Transverse colon (tissue), 4 donors: ENCODE measurements around the gene SUSD3. TPM values are rescaled to one million over a fixed set of nuclear protein-coding genes. Genes with fewer than 3 reads are reported as not detected.

Experiments
- DNase-seq: peaks from one replicate; pipeline ENCODE4 v3.0.0-alpha.2; 2019
- H3K27ac ChIP-seq, 4 donors: fragments of 200-600 bp; sonication (generic); 2 replicates each; pipeline ENCODE4 v1.5.1; 2016 to 2018; ENCODE audit warnings: inconsistent platforms in 4 of 4
- H3K27me3 ChIP-seq: fragments of 200-600 bp; sonication (generic); 2 replicates; pipeline ENCODE4 v1.5.1; 2017; ENCODE audit warnings: inconsistent platforms
- H3K36me3 ChIP-seq, 4 donors: fragments of 200-600 bp; sonication (generic); 2 replicates each; pipeline ENCODE4 v1.5.1; 2017 to 2019; ENCODE audit warnings: inconsistent platforms in 4 of 4
- H3K4me1 ChIP-seq, 4 donors: fragments of 200-600 bp; sonication (generic); 2 replicates each; pipeline ENCODE4 v1.5.1; 2017 to 2020; ENCODE audit warnings: inconsistent platforms in 4 of 4
- H3K4me3 ChIP-seq, 4 donors: fragments of 200-600 bp; sonication (generic); 1 replicate in 1 of 4; 2 replicates in 3 of 4; pipeline versions ENCODE4 v1.5.1 to v1.6.1; 2017 to 2019; ENCODE audit warnings: inconsistent platforms in 4 of 4
- H3K9me3 ChIP-seq, 2 donors: fragments of 200-600 bp; sonication (generic); 2 replicates each; pipeline ENCODE4 v1.5.1; 2017 to 2019; ENCODE audit warnings: inconsistent platforms in 2 of 2
- CTCF ChIP-seq, 5 experiments: fragments of 200-600 bp in 3 of 5; fragments of 450-650 bp in 2 of 5; sonication (generic) in 3 of 5; IDR thresholded peaks; 1 replicate in 2 of 5; 2 replicates in 3 of 5; pipeline ENCODE4 v1.5.1; 2016 to 2017; ENCODE audit warnings: antibody characterized with exemption in 5 of 5, inconsistent platforms in 3 of 5, mild to moderate bottlenecking in 2 of 5, moderate library complexity in 1 of 5
- EP300 ChIP-seq: sonication (generic); formaldehyde crosslinking; IDR thresholded peaks from one replicate; pipeline ENCODE4 v1.6.1; 2017; ENCODE audit warnings: antibody characterized with exemption, low read depth
- POLR2A ChIP-seq: fragments of 450-650 bp; IDR thresholded peaks from one replicate; pipeline ENCODE4 v1.6.1; 2016; ENCODE audit warnings: antibody characterized with exemption, mild to moderate bottlenecking, moderate library complexity
- POLR2AphosphoS5 ChIP-seq, 3 donors: sonication (generic); formaldehyde crosslinking; IDR thresholded peaks; one replicate each; pipeline ENCODE4 v1.6.1; 2016; ENCODE audit warnings: antibody characterized with exemption in 3 of 3
- WGBS, 2 donors: methylation state at CpG; one replicate each; pipeline ENCODE4 v1.1.5; 2018; ENCODE audit warnings: low coverage in 1 of 2; 5-methylcytosine and 5-hydroxymethylcytosine counted together
- in situ Hi-C, 4 donors: fragments of 200-750 bp; cut with MboI; loops; one replicate each; pipeline versions ENCODE4 v1.15.0 to v1.15.1; 2017; ENCODE audit warnings: low sequenced_read_pairs in 3 of 4, low pct_ligation_motif_present in 1 of 4, low pct_unique_long_range_greater_than_20kb in 1 of 4
- intact Hi-C: fragments of 100-400 bp; cut with DNase I; formaldehyde crosslinking; loops from one replicate; pipeline ENCODE4 v1.15.1; 2023; ENCODE audit warnings: low total_unique reads
- total RNA-seq, 4 donors: library from RNA; depleted of rRNA; stranded (reverse); fragments of >200 nt; gene quantifications; one replicate each; pipeline ENCODE4 v1.1.0, GENCODE V29; 2016

The SUSD3 gene
- total RNA-seq, 4 donors from 2014 or later: 1.9 to 2.7 TPM; not detected in 2

- no peak overlapping the region for H3K27ac ChIP-seq
- no peaks in the 10 kb centered on the region for H3K9me3 ChIP-seq
- TF ChIP-seq POLR2A (no peak), POLR2AphosphoS5 (IDR thresholded peaks at IDR 0.05) (no peak), CTCF (IDR thresholded peaks at IDR 0.05) (no peak), EP300 (no peak)
- H3K36me3 ChIP-seq: no peaks in the 10 kb centered on the region
- H3K27me3 ChIP-seq: no peaks in the 10 kb centered on the region
- in situ Hi-C loops (no loop called here), intact Hi-C loops (no loop called here)
- 88 to 100% methylated on average over 2 to 9 of the region's 9 CpGs for WGBS, 2 donors
- no peaks in the 10 kb centered on the region for H3K4me1 ChIP-seq
- no peak overlapping the region for H3K4me3 ChIP-seq
- no peak for DNase-seq
Observed at GRCh38 chr9:93080406-93080805, 21.9 kb downstream of the SUSD3 start.

- 94% methylated on average over 10 of the region's 10 CpGs; no CpG with 5 or more reads in 1 of the 2 donors for WGBS, 2 donors
- TF ChIP-seq POLR2A (no peak), POLR2AphosphoS5 (IDR thresholded peaks at IDR 0.05) (no peak)
Observed at GRCh38 chr9:93081081-93081529, 22.6 kb downstream of the SUSD3 start.

GRCh38 chr9:93081931-93082330 lies 23.4 kb downstream of the SUSD3 start:
- TF ChIP-seq CTCF (IDR thresholded peaks at IDR 0.05) (no peak), EP300 (no peak), POLR2AphosphoS5 (IDR thresholded peaks at IDR 0.05) (no peak), POLR2A (no peak)
- DNase-seq: no peak

More at GRCh38 chr9:93081081-93081529, 22.6 kb downstream of the SUSD3 start:
- H3K4me1 ChIP-seq: no peaks in the 10 kb centered on the region
- in situ Hi-C loops: no loop called here
- intact Hi-C loops: no loop called here
- no peaks in the 10 kb centered on the region for H3K36me3 ChIP-seq
- DNase-seq: peak; percentile 4
- no peaks in the 10 kb centered on the region for H3K27me3 ChIP-seq
- H3K9me3 ChIP-seq: no peaks in the 10 kb centered on the region
- H3K27ac ChIP-seq: no peak overlapping the region
- no peak overlapping the region for H3K4me3 ChIP-seq

GRCh38 chr9:93082841-93083411 lies 24.4 kb downstream of the SUSD3 start:
- no peak overlapping the region for H3K4me3 ChIP-seq
- no peak for TF ChIP-seq POLR2AphosphoS5 (IDR thresholded peaks at IDR 0.05)
- TF ChIP-seq EP300: no peak
- TF ChIP-seq POLR2A: no peak
- TF ChIP-seq CTCF (IDR thresholded peaks at IDR 0.05): no peak
- WGBS, 2 donors: 70% methylated on average over 18 of the region's 18 CpGs; no CpG with 5 or more reads in 1 of the 2 donors
- no peaks in the 10 kb centered on the region for H3K4me1 ChIP-seq
- no peaks in the 10 kb centered on the region for H3K27me3 ChIP-seq
- in situ Hi-C loops (no loop called here), intact Hi-C loops (no loop called here)
- no peaks in the 10 kb centered on the region for H3K36me3 ChIP-seq
- no peak for DNase-seq
- no peak overlapping the region for H3K27ac ChIP-seq
- no peaks in the 10 kb centered on the region for H3K9me3 ChIP-seq

More at GRCh38 chr9:93081931-93082330, 23.4 kb downstream of the SUSD3 start:
- WGBS, 2 donors: 37 to 66% methylated on average over 3 of the region's 3 CpGs
- no peaks in the 10 kb centered on the region for H3K9me3 ChIP-seq
- H3K4me1 ChIP-seq: no peaks in the 10 kb centered on the region
- H3K36me3 ChIP-seq: no peaks in the 10 kb centered on the region
- no peaks in the 10 kb centered on the region for H3K27me3 ChIP-seq
- H3K4me3 ChIP-seq: no peak overlapping the region
- intact Hi-C loops (no loop called here), in situ Hi-C loops (no loop called here)
- H3K27ac ChIP-seq: no peak overlapping the region
